ENCODE measurements around the gene CNIH1.

DNA sequence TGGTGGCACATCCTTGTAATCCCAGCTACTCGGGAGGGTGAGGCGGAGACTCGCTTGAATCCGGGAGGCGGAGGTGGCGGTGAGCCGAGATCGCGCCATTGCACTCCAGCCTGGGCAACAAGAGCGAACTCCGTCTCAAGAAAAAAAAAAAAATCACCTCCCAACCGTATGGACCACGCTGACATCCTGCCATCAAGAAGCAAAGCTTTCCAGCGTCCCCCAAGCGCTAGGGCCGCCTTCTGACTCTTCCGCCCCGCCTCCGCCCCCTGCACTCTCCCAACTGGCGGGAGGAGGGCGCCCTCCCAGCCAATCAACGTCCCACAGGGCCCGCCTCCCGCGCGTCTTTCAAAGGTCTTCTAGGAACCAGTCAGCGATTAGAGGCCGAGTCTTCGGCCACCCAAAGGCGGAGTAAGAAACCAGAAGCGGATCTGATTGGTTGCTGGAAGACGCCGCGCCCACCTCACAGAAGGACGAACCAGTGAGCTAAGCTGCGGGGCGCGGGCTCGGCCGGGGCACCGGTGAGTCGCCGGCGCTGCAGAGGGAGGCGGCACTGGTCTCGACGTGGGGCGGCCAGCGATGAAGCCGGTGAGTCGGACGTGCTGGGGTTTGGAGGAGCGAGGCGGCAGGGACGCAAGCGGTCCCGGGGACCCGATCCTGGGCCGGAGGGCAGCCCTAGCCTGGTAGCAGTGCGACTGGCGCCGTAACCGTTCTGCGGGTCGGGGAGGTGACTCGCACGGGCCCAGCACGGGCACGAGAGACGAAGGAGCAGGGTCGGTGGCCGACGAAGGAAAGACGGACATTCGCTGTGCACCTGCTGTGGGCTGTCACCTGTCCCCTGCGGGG, 44.5 kb downstream of the CNIH1 start, which contains the start of gene CDKN3:
- TF ChIP-seq CTCF (IDR thresholded peaks at IDR 0.05 in 4 of 5, conservative IDR thresholded peaks at IDR 0.05 in 1 of 5), result peak in 4 of 5 experiments; percentile 34 to 67 (median 58)
- peak; percentile 58 to 81 for TF ChIP-seq POLR2A (IDR thresholded peaks at IDR 0.05)
